Measurements from ENCODE around the gene ZSWIM1.

- TF ChIP-seq CTCF (IDR thresholded peaks at IDR 0.05 in 8 of 11, conservative IDR thresholded peaks at IDR 0.05 in 3 of 11): no peak
- no peak for TF ChIP-seq POLR2AphosphoS5 (IDR thresholded peaks at IDR 0.05)
These were observed 6.3 kb downstream of the ZSWIM1 start, which contains the start of gene SPATA25 for GRCh38 chr20:45887346-45887715.
